Tibial nerve (tissue), 4 donors: Measurements from ENCODE around the gene TNIK.

Source experiments
- CTCF ChIP-seq, 5 experiments: fragments of 200-600 bp in 3 of 5; fragments of 450-650 bp in 2 of 5; sonication (generic) in 3 of 5; IDR thresholded peaks; one replicate each; pipeline ENCODE4 v1.5.1; 2016 to 2019; ENCODE audit warnings: antibody characterized with exemption in 5 of 5, mild to moderate bottlenecking in 3 of 5, moderate library complexity in 2 of 5
- EP300 ChIP-seq, 2 donors: sonication (generic); formaldehyde crosslinking; IDR thresholded peaks; one replicate each; pipeline ENCODE4 v1.6.1; 2017; ENCODE audit warnings: antibody characterized with exemption in 2 of 2, mild to moderate bottlenecking in 1 of 2
- POLR2A ChIP-seq, 2 donors: fragments of 450-650 bp; IDR thresholded peaks; one replicate each; pipeline ENCODE4 v1.6.1; 2017; ENCODE audit warnings: antibody characterized with exemption in 2 of 2, mild to moderate bottlenecking in 2 of 2, moderate library complexity in 2 of 2

GRCh38 chr3:171255236-171255806 lies 204.9 kb downstream of the TNIK start:
- TF ChIP-seq CTCF (IDR thresholded peaks at IDR 0.05), result no peak
- no peak for TF ChIP-seq POLR2A (IDR thresholded peaks at IDR 0.05)
- TF ChIP-seq EP300 (IDR thresholded peaks at IDR 0.05), result no peak
